ENCODE results near the gene BMP6.

- TF ChIP-seq POLR2A (IDR thresholded peaks at IDR 0.05): no peak
- no peak for TF ChIP-seq EP300 (IDR thresholded peaks at IDR 0.05)
- TF ChIP-seq CTCF (IDR thresholded peaks at IDR 0.05): no peak
These were observed 95.5 kb downstream of the BMP6 start for GRCh38 chr6:7821426-7821825.

Measured in sigmoid colon (tissue), 4 donors.